Gastroesophageal sphincter (tissue), 3 donors: ENCODE data around the gene FGF4.

Experiments
- POLR2A ChIP-seq, 2 donors: fragments of 450-650 bp; IDR thresholded peaks; one replicate each; pipeline ENCODE4 v1.6.1; 2017; ENCODE audit warnings: antibody characterized with exemption in 2 of 2, mild to moderate bottlenecking in 2 of 2, moderate library complexity in 1 of 2
- TF ChIP-seq, protein P1 (sequence below), 4 experiments: fragments of 200-600 bp in 2 of 4; fragments of 450-650 bp in 2 of 4; sonication (generic) in 1 of 4; IDR thresholded peaks; one replicate each; pipeline ENCODE4 v1.5.1; 2017 to 2019; ENCODE audit warnings: antibody characterized with exemption in 4 of 4, mild to moderate bottlenecking in 2 of 4, moderate library complexity in 2 of 4

DNA sequence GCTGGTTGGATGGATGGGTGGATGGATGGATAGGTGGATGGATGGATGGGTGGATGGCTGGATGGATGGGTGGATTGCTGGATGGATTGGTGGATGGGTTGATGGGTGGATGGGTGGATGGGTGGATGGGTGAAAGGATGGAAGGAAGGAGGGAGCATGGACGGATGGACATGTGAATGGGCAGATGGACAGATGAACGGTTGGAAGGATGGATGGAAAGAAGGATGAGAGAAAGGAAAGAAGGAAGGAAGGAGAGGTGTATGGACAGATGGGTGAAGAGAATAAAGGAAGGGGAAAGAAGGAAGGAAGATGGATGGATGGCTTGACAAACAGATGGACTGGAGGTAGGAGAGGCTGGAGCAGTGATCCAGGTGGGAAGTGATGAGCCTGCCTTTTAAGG, 38.7 kb upstream of the FGF4 start:
- TF ChIP-seq, protein P1, sequence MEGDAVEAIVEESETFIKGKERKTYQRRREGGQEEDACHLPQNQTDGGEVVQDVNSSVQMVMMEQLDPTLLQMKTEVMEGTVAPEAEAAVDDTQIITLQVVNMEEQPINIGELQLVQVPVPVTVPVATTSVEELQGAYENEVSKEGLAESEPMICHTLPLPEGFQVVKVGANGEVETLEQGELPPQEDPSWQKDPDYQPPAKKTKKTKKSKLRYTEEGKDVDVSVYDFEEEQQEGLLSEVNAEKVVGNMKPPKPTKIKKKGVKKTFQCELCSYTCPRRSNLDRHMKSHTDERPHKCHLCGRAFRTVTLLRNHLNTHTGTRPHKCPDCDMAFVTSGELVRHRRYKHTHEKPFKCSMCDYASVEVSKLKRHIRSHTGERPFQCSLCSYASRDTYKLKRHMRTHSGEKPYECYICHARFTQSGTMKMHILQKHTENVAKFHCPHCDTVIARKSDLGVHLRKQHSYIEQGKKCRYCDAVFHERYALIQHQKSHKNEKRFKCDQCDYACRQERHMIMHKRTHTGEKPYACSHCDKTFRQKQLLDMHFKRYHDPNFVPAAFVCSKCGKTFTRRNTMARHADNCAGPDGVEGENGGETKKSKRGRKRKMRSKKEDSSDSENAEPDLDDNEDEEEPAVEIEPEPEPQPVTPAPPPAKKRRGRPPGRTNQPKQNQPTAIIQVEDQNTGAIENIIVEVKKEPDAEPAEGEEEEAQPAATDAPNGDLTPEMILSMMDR (IDR thresholded peaks at IDR 0.05), result no peak
- TF ChIP-seq POLR2A (IDR thresholded peaks at IDR 0.05), result no peak
